Common myeloid progenitor, CD34-positive (primary cell): ENCODE results near the gene AP5B1.

Experiments
- CTCF ChIA-PET: fragments of 350-600 bp; sonication (Branson Sonifier 250); formaldehyde crosslinking; loops from one replicate; lab custom pipeline; 2021; ENCODE audit warnings: antibody characterized with exemption; lab: Charles Lee
- POLR2A ChIA-PET: fragments of 350-600 bp; sonication (Branson Sonifier 250); formaldehyde crosslinking; loops from one replicate; lab custom pipeline; 2021; ENCODE audit warnings: antibody characterized with exemption; lab: Charles Lee
- DNase-seq, 3 donors: peaks; one replicate each; pipeline versions ENCODE4 v3.0.0 to v3.0.0-alpha.2; 2013
- H3K27ac ChIP-seq, 2 experiments: 1 replicate in 1 of 2; 2 replicates in 1 of 2; pipeline ENCODE4 v1.7.0; 2013; ENCODE audit warnings: inconsistent platforms in 2 of 2, low read length in 2 of 2, mild to moderate bottlenecking in 2 of 2, low read depth in 1 of 2, moderate library complexity in 1 of 2; ENCODE audit not compliant: severe bottlenecking in 2 of 2, insufficient read depth in 1 of 2, poor library complexity in 1 of 2
- H3K27me3 ChIP-seq, 5 experiments: replicated peaks in 2 of 5; 1 replicate in 3 of 5; 2 replicates in 2 of 5; pipeline versions ENCODE4 v1.6.1 to v1.7.0; 2013; ENCODE audit warnings: low read length in 4 of 5, mild to moderate bottlenecking in 2 of 5, moderate library complexity in 2 of 5, inconsistent platforms in 1 of 5; ENCODE audit not compliant: insufficient read depth in 5 of 5, control insufficient read depth in 4 of 5
- H3K36me3 ChIP-seq, 4 experiments: 1 replicate in 2 of 4; 2 replicates in 2 of 4; pipeline versions ENCODE4 v1.6.1 to v1.7.0; 2013; ENCODE audit warnings: low read length in 3 of 4, control low read depth in 1 of 4, mild to moderate bottlenecking in 1 of 4; ENCODE audit not compliant: control insufficient read depth in 4 of 4, insufficient read depth in 4 of 4
- H3K4me1 ChIP-seq, 4 experiments: 1 replicate in 3 of 4; 2 replicates in 1 of 4; pipeline versions ENCODE4 v1.6.1 to v1.7.1; 2013; ENCODE audit warnings: low read length in 3 of 4, mild to moderate bottlenecking in 3 of 4, control low read depth in 1 of 4, inconsistent platforms in 1 of 4, moderate library complexity in 1 of 4; ENCODE audit not compliant: control insufficient read depth in 4 of 4, insufficient read depth in 4 of 4; ENCODE audit errors: control extremely low read depth in 1 of 4
- H3K4me3 ChIP-seq, 7 experiments: 1 replicate in 4 of 7; 2 replicates in 3 of 7; pipeline versions ENCODE4 v1.5.1 to v1.7.0; 2013; ENCODE audit warnings: mild to moderate bottlenecking in 7 of 7, low read length in 6 of 7, moderate library complexity in 6 of 7, inconsistent platforms in 2 of 7, low read depth in 2 of 7, control low read depth in 1 of 7; ENCODE audit not compliant: insufficient read depth in 4 of 7, control insufficient read depth in 1 of 7; ENCODE audit errors: extremely low read depth in 1 of 7
- H3K9me3 ChIP-seq, 5 experiments: 1 replicate in 4 of 5; 2 replicates in 1 of 5; pipeline versions ENCODE4 v1.6.1 to v1.7.1; 2013; ENCODE audit warnings: low read length in 4 of 5, mild to moderate bottlenecking in 2 of 5, inconsistent platforms in 1 of 5, low read depth in 1 of 5, moderate library complexity in 1 of 5; ENCODE audit not compliant: control insufficient read depth in 4 of 5, insufficient read depth in 2 of 5; ENCODE audit errors: control extremely low read depth in 1 of 5
- WGBS: methylation state at CpG from one replicate; pipeline ENCODE4 v1.1.5; 2013; ENCODE audit not compliant: insufficient coverage; 5-methylcytosine and 5-hydroxymethylcytosine counted together

The AP5B1 gene

DNA sequence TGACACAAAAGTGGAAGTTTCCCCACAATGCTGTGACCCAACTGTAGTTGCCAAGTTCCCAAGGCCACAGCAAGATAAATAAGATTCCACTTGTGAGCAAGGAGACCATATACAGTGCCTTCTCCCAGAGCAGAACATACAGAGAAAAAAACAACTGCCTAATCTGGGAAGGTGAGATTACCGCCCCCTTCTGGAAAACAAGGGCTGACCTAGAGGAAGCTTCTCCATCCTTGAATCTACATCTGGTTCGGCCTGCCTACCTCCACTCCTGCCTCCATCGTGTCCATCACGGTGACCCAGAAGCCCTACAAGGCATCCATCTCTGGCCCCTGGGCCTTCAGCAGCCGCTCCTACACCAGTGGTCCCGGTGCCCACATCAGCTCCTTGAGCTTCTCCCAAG is 54.1 kb downstream of the AP5B1 start:
- POLR2A ChIA-PET: interaction anchor here (0.5 kb wide), 1 partner anchor 73 kb away, joined by 6 read pairs; no protein-coding TSS in a partner anchor
- CTCF ChIA-PET: interaction anchor here (0.9 to 2.3 kb wide), 5 partner anchors 12 to 272 kb away, joined by 3 to 6 read pairs (median 4); partner anchors contain the start of gene KAT5
- H3K4me3 ChIP-seq: no peak overlapping the region
- DNase-seq: peak in 2 of 3 donors; percentile 10 to 15
- no peaks in the 10 kb centered on the region for H3K9me3 ChIP-seq
- WGBS: 86% methylated on average over 5 of the region's 6 CpGs
- no peaks in the 10 kb centered on the region for H3K36me3 ChIP-seq
- no peak overlapping the region for H3K27ac ChIP-seq
- H3K4me1 ChIP-seq: no peaks in the 10 kb centered on the region
- H3K27me3 ChIP-seq: no peaks in the 10 kb centered on the region
